Activated naive CD8-positive, alpha-beta T cell treated with anti-CD3 and anti-CD28 coated beads, Interleukin-2, amount 10 ng/mL, durations not matched to agents 7 days and 5 days (primary cell): ENCODE results near the gene ARHGAP30. TPM values are rescaled to one million over a fixed set of nuclear protein-coding genes. Genes with fewer than 3 reads are reported as not detected.
A peak's percentile ranks its signal among the peaks of the same experiment; 100 is the strongest.

Source experiments
- ATAC-seq: fragments of 150-1000 bp; cut with Tn5 transposase; one replicate; pipeline ENCODE4 v1.10.0; 2021; ENCODE audit warnings: low read depth, moderate library complexity
- POLR2A ChIA-PET: fragments of 350-600 bp; sonication (Branson Sonifier 250); formaldehyde crosslinking; loops from one replicate; lab custom pipeline; 2021; ENCODE audit warnings: antibody characterized with exemption; lab: Charles Lee
- DNase-seq: peaks from one replicate; pipeline ENCODE4 v3.0.0; 2021
- H3K27ac Mint-ChIP-seq: one replicate; pipeline ENCODE4 v1.8.0; 2022; ENCODE audit warnings: mild to moderate bottlenecking, mixed read lengths
- H3K27me3 Mint-ChIP-seq: one replicate; pipeline ENCODE4 v1.8.0; 2022; ENCODE audit warnings: mild to moderate bottlenecking, moderate library complexity, mixed read lengths
- H3K36me3 Mint-ChIP-seq: one replicate; pipeline ENCODE4 v1.8.0; 2021; ENCODE audit warnings: mild to moderate bottlenecking, mixed read lengths
- H3K4me1 Mint-ChIP-seq: one replicate; pipeline ENCODE4 v1.8.0; 2021; ENCODE audit warnings: mixed read lengths
- H3K4me3 Mint-ChIP-seq: one replicate; pipeline ENCODE4 v1.8.0; 2022; ENCODE audit warnings: mild to moderate bottlenecking, moderate library complexity, mixed read lengths
- H3K9me3 Mint-ChIP-seq: one replicate; pipeline ENCODE4 v1.8.0; 2021; ENCODE audit warnings: mixed read lengths
- total RNA-seq, 2 experiments: library from RNA; stranded (reverse); gene quantifications; one replicate each; pipeline ENCODE4 v1.2.3, GENCODE V29; 2021

ARHGAP30 gene
- total RNA-seq, 2 experiments from 2014 or later, result 260 to 273 TPM

DNA sequence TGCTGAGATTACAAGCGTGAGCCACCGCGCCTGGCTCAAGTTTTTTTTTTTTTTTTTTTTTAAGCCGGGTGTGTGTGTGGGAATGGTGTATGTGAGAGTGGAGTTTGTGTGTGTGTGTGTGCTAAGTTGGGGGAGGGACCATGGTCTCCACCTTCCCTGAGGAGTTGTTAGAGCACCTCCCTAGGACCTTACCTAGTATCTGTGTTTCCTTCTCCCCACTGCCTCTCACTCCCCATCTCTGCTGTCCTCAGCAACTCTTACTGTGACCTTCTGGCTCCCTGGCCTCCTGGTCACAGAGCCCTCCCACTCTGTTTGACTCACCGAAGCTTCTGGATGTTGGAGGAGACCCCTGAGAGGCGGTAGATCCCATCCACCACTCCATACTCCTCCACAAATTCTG is 10.4 kb downstream of the ARHGAP30 start:
- POLR2A ChIA-PET, result interaction anchor here (1.0 to 1.8 kb wide), 2 partner anchors 11 to 39 kb away, joined by 3 to 5 read pairs; partner anchors contain the start of genes ARHGAP30 and KLHDC9
- Mint-ChIP-seq H3K27ac (no peak overlapping the region), H3K36me3 (peaks cover 39% of the 10 kb centered on the region), H3K27me3 (no peaks in the 10 kb centered on the region), H3K9me3 (no peaks in the 10 kb centered on the region), H3K4me1 (peaks cover 34% of the 10 kb centered on the region), H3K4me3 (no peak overlapping the region)
- ATAC-seq (no peak), DNase-seq (no peak)

DNA sequence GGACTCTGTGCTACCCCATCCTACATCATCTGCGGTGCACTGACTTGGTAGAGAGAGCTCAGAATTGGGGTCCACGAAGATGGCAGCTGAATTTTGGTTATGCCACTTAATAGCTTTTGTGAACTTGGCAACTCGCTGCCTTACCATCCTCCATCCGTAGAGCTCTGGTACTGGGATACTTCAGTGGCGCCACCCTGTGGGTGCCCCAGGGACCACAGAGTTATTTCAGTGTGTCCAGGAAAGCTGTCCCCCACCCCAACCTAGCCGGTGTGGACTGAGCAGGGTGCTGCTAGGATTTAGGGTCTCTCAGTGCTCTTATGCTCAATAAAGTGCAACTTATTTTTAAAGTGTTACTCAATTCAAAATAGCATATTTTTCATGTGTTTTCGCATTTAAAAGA is 14.9 kb downstream of the ARHGAP30 start:
- Mint-ChIP-seq H3K4me1 (peaks cover 22% of the 10 kb centered on the region), H3K27me3 (no peaks in the 10 kb centered on the region), H3K4me3 (no peak overlapping the region), H3K9me3 (no peaks in the 10 kb centered on the region), H3K27ac (no peak overlapping the region), H3K36me3 (peaks cover 35% of the 10 kb centered on the region)
- no peak for DNase-seq
- no peak for ATAC-seq
- POLR2A ChIA-PET, result interaction anchor here (0.7 to 2.3 kb wide), 4 partner anchors 9 to 289 kb away, joined by 3 to 15 read pairs (median 4); partner anchors contain the start of gene USF1

DNA sequence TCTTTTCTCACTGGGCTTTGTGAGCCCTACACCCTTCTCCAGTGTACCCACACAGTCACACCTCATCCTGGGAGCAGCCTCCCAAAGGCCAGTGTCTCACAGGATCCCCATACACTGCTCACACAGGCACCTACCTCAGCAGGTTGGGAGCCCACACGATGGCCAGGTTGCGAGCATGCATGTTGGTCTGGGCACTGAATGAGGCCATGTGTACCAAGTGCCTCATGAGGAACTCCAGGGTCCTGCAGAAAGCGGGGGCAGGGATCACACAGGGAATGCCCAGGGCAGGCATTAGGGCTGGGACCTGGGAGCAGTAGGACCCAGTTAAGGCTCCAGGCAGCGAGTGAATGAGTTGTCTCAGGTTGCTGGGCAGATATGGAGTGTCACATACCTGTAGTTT is 15.5 kb downstream of the ARHGAP30 start:
- Mint-ChIP-seq H3K9me3 (no peaks in the 10 kb centered on the region), H3K27me3 (no peaks in the 10 kb centered on the region), H3K27ac (peak overlapping the region; percentile 49), H3K4me3 (no peak overlapping the region), H3K4me1 (peaks cover 22% of the 10 kb centered on the region), H3K36me3 (peaks cover 31% of the 10 kb centered on the region)
- no peak for DNase-seq
- ATAC-seq, result no peak
- POLR2A ChIA-PET, result interaction anchor here (1.2 to 2.3 kb wide), 2 partner anchors 8 to 14 kb away, joined by 4 to 15 read pairs; partner anchors contain the start of gene USF1

DNA sequence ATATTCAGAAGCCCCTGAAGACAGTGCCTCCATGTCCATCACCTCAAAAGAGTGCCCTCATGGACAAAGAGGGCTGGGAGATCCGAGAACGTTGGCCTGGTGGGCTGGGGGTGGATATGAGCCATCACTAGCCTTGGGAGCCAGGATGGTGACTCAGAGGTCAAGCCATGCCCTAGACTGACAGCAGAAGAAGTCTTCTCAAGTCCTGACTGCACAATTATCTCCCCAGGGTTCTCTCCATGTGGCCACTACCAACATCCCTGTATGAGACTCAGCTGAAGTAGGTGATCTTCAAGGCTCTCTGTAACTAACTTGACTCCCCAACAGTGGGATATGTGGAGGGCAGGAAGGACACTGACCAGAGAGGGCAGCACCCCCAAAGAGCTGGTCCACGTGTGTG is 16.8 kb downstream of the ARHGAP30 start:
- Mint-ChIP-seq H3K36me3 (peaks cover 39% of the 10 kb centered on the region), H3K27me3 (no peaks in the 10 kb centered on the region), H3K4me1 (peaks cover 28% of the 10 kb centered on the region), H3K27ac (no peak overlapping the region), H3K4me3 (no peak overlapping the region), H3K9me3 (no peaks in the 10 kb centered on the region)
- DNase-seq, result no peak
- POLR2A ChIA-PET, result no interaction called here
- ATAC-seq, result no peak

DNA sequence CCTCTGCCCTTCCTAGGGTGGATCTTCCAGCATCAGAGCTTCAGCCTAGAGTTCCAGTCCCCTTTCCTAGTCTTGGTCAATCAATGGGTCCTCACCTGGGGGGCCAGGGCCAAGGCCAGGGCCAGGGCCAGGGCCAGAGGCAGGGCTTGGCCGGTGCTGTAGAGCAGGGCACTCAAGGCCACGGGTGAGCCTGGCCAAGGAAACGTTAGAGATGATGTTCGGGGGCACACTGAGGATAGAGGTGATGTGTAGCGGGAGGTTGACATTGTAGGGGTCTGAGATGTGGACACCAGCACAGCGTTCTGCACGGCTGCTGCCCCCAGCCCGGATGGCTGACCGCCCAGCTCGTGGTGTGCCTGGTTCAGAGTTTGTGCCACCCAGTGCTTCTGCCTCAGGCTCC is 18.5 kb downstream of the ARHGAP30 start:
- ATAC-seq (no peak), DNase-seq (no peak)
- Mint-ChIP-seq H3K36me3 (peaks cover 35% of the 10 kb centered on the region), H3K27me3 (no peaks in the 10 kb centered on the region), H3K9me3 (no peaks in the 10 kb centered on the region), H3K4me1 (peaks cover 29% of the 10 kb centered on the region), H3K4me3 (no peak overlapping the region), H3K27ac (no peak overlapping the region)
- POLR2A ChIA-PET, result interaction anchor here (0.7 to 1.5 kb wide), 3 partner anchors 9 to 18 kb away, joined by 3 to 4 read pairs (median 4); partner anchors contain the start of gene ARHGAP30

DNA sequence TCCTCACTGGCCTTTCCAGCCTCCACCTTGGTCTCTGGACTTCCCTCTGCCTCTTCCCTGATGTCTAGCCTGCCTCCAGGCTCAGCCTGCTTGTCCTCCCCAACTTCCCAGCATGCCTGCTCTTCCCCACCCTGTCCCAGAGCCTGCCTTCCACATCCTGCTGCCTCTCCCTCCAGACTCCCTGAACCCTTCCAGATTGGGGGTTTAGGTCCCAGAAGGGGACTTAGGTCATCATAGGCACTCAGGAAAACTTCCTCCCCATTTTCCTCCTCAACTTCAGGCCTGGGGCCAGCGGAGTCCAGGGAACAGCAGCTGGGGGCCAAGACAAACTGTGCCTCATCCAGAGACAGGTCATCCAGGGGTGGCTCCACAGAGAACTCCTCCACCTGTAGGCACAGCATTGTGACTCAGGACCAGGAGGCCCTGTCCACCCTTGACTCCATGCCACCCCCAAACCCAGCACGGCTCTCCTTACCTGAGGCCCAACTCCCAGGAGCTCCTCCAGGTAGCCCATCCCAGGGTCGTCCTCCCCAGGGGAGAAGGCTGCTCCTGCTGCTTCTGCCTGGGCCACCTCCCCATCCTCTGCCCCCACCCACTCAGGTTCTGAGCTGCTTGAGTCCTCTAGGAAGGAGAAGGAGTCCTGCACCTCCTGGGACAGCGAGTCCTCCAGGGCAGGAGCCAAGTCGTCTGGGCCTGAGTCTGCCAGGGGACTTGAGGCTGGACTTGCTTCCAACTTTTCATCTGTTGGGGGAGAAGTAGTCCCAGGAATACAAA is 20.6 kb downstream of the ARHGAP30 start:
- peak overlapping the region; percentile 66 for H3K27ac Mint-ChIP-seq
- H3K36me3 Mint-ChIP-seq, result peaks cover 31% of the 10 kb centered on the region
- DNase-seq (no peak), ATAC-seq (no peak)
- POLR2A ChIA-PET, result interaction anchor here (1.2 to 1.4 kb wide), 3 partner anchors 13 to 48 kb away, joined by 4 to 8 read pairs (median 7); partner anchors contain the start of gene ARHGAP30
- H3K9me3 Mint-ChIP-seq, result no peaks in the 10 kb centered on the region
- no peaks in the 10 kb centered on the region for H3K27me3 Mint-ChIP-seq
- no peak overlapping the region for H3K4me3 Mint-ChIP-seq
- H3K4me1 Mint-ChIP-seq, result peaks cover 31% of the 10 kb centered on the region

DNA sequence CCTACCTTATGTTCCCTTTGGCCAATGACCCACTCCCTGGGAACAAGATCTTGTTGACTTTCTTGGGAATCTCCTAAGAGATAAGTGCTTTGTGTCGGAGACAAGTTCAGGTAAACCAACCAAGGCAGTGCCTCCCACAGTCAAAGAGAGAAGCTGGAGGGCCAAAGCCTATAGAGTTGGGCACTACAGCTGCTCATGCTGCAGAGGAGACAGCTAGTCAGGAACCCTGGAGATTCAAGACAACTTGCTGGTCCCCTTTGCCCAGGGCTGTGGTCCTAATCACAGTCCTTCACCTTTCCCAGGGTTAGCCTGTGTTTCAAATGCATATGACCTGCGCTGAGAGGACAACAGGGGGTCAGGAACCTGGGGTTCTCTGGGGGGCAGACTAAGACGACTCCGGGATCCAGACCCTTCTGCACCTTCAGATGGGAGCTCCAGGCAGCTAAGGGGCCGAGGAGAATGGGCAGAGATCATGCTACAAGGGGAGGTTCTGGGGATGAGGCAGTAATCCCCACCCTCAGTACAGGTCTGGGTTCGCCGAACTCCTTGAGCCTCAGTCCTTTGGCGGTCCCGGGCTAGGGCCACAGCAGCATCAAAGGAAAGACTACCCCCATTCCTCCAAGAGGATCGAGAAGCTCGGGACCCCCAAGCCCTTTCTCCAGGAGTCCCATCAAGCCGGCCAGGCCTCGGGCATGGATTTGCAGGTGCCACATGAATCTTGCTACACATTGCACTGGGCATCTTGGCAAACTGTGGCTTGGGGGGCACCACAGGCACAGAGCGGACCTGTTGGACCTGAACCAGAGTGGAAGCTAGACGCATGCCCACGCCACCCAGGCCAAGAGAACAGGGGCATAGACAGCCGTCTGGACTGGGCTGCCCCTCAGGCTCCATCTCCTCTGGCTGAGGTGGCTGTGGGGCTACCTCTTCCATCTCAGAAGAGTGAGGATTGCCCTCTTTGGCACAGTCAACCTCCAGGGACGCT is 22.0 kb downstream of the ARHGAP30 start:
- ATAC-seq (no peak), DNase-seq (peak; percentile 37)
- no peaks in the 10 kb centered on the region for H3K9me3 Mint-ChIP-seq
- H3K27ac Mint-ChIP-seq, result peak overlapping the region; percentile 99
- H3K36me3 Mint-ChIP-seq, result peaks cover 27% of the 10 kb centered on the region
- POLR2A ChIA-PET, result interaction anchor here (1.2 to 5.1 kb wide), 7 partner anchors 7 to 51 kb away, joined by 4 to 159 read pairs (median 18); partner anchors contain the start of genes ARHGAP30, F11R, KLHDC9 and TSTD1
- no peak overlapping the region for H3K4me3 Mint-ChIP-seq
- H3K27me3 Mint-ChIP-seq, result no peaks in the 10 kb centered on the region
- peaks cover 32% of the 10 kb centered on the region for H3K4me1 Mint-ChIP-seq

DNA sequence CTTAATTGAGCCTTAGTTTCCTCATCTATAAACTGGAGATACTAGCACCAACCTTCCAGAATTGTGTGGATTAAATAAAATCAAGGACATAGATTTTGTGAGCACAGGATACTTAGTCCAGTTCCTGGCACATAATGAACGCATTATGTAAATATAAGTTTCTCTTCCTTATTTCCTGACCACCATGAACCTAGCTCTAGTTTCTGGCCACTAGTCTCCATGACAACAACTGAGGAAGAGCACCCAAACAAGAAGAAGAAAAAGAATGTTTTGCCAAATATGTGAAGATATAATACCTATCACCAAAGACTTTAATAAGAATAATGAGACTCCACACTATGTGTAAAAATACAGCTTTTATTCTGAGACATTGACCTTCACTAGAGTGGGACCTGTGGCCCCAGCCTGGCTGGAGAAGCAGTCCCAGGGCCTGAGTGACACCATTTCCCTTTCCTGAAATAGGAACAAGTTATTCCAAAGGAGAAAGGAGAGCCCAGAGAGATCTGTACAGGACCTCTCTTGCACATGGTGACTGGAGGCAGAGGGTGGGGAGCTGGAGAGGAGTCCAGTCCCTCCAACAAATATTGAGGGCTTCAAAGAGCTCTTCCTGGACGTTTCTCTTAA is 23.0 kb downstream of the ARHGAP30 start:
- H3K27me3 Mint-ChIP-seq, result no peaks in the 10 kb centered on the region
- H3K27ac Mint-ChIP-seq, result peak overlapping the region; percentile 99
- H3K4me1 Mint-ChIP-seq, result peaks cover 33% of the 10 kb centered on the region
- peak overlapping the region; percentile 93 for H3K4me3 Mint-ChIP-seq
- DNase-seq (no peak), ATAC-seq (no peak)
- no peaks in the 10 kb centered on the region for H3K9me3 Mint-ChIP-seq
- H3K36me3 Mint-ChIP-seq, result peaks cover 25% of the 10 kb centered on the region
- POLR2A ChIA-PET, result interaction anchor here (0.6 to 5.1 kb wide), 16 partner anchors 8 to 130 kb away, joined by 3 to 159 read pairs (median 11); partner anchors contain the start of genes ARHGAP30, B4GALT3, DEDD and F11R

DNA sequence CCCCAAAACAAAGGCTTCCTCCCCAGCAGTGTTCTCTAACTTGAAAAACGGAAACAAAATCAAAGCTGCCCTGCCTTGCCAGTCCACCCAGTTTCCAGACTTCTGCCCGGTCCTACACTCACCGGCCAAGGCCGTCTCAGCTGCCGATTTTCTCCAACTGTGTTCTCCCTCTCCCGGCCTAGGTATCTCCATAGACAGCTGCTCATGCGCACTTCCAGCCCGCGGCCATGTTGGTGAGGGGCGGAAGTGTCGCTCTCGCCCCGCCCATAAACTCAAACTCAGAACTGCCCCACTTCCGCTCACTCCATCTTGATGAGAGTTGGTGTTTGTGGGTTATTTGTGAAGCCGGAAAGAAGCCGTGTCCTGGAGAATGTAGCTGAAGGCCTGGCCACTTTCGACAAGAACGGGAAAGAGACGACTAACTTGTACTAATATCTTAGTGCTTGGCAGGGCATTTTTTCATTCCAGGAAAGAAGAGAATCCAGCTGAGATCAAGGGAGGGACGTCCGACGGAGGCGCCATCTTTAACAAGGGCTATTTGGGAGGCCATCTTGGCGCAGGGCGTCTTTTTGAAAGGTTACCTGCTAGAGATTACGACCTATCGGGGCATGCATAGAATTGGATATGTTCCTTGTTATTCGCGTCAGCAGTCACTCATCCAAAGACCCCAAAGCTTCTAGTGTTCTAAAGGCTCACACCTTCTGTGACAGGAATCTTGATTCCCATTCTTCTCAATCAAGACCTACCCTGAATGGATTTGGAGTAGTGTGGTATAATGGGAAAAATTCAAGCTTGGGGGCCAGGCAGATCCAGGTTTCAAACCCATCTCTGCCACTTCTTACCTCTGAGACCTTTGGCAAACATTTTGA is 23.7 kb downstream of the ARHGAP30 start, which contains the start of gene USF1:
Gene USF1, minus strand, starts transcription at position 242 of the 869 bp plus-strand sequence. CDS start 2,702 bp downstream, outside the sequence.
- Mint-ChIP-seq H3K9me3 (no peaks in the 10 kb centered on the region), H3K4me3 (peak within 1 kb of the TSS; percentile 93), H3K4me1 (peaks cover 36% of the 10 kb centered on the region), H3K27me3 (no peaks in the 10 kb centered on the region), H3K36me3 (peaks cover 27% of the 10 kb centered on the region), H3K27ac (peak within 1 kb of the TSS; percentile 99)
- POLR2A ChIA-PET, result interaction anchor here (0.6 to 5.1 kb wide), 23 partner anchors 8 to 783 kb away, joined by 3 to 159 read pairs (median 5); partner anchors contain the start of genes ARHGAP30, B4GALT3, CD48 and DEDD
- ATAC-seq (peak; percentile 73), DNase-seq (peak; percentile 93)

DNA sequence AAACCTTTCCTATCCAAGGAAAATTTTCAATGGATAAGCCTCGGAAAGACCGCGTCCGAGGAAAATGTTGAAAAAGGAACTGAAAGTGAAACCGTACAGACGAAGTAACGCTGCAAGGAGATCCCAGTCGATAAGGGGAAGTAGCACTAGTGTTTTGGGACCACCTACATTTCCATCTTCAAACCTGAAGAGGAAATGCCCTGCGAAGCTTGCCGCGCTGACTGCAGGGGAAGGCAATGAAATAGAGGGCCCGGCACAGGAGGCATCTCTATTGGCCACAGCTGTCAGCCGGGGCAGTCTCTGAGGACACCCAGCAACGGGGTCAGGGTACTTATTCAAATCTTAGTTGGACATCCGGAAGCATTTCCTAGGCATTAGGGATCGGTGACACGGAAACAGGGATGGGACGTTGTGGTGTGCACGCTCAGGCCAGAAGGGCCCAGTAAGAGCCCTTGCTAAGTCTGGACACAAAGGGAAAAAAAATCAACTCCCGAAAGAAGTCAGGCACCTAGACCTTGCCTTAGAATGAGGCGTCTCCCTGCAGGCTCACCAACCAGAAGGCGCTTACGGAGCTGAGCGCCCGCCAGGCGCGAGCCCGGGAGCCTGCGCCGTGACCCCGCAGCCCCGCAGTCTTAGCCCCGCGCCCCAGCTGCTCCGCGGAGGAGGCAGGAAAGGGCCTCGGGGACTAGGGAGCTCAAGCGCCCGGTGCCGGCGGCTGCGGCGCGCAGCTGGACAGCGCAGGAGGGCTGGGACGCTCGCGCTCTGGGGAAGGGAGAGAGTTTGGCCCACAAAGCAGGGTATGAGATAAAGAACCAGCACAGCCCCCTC is 24.6 kb downstream of the ARHGAP30 start:
- peak overlapping the region; percentile 99 for H3K27ac Mint-ChIP-seq
- peaks cover 31% of the 10 kb centered on the region for H3K36me3 Mint-ChIP-seq
- H3K4me3 Mint-ChIP-seq, result peak overlapping the region; percentile 93
- H3K4me1 Mint-ChIP-seq, result peaks cover 36% of the 10 kb centered on the region
- H3K27me3 Mint-ChIP-seq, result no peaks in the 10 kb centered on the region
- no peaks in the 10 kb centered on the region for H3K9me3 Mint-ChIP-seq
- peak; percentile 76 for DNase-seq
- POLR2A ChIA-PET, result interaction anchor here (0.6 to 5.1 kb wide), 23 partner anchors 10 to 334 kb away, joined by 3 to 159 read pairs (median 5); partner anchors contain the start of genes ARHGAP30, B4GALT3, CD48 and DEDD
- peak; percentile 65 for ATAC-seq

DNA sequence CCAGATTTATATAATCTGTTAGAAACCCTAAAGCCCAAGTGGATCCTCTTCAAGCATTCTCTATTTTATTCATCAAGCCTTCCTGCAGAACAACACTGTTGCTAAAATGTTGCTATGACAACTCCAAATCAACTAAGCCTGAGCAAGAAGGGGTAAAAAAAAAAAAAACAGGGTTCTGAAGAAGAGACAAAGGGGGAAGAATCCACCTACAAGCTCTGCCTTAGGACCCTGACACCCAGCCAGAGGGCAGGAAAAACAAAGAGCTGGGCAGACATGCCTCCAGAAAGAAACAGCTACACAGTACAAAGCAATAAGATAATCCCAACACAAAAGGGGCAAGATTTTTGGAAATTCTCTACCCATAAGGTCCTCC is 25.2 kb downstream of the ARHGAP30 start:
- Mint-ChIP-seq H3K27me3 (no peaks in the 10 kb centered on the region), H3K4me3 (peak overlapping the region; percentile 93), H3K4me1 (peaks cover 39% of the 10 kb centered on the region), H3K27ac (peak overlapping the region; percentile 99), H3K9me3 (no peaks in the 10 kb centered on the region), H3K36me3 (peaks cover 30% of the 10 kb centered on the region)
- DNase-seq (no peak), ATAC-seq (no peak)
- POLR2A ChIA-PET, result interaction anchor here (0.6 to 5.1 kb wide), 15 partner anchors 11 to 331 kb away, joined by 3 to 159 read pairs (median 7); partner anchors contain the start of genes ARHGAP30, B4GALT3, DEDD and F11R
